Mesothelial cell of epicardium (in vitro differentiated cells): Measurements from ENCODE around the gene GTF2B. TPM values are rescaled to one million over a fixed set of nuclear protein-coding genes. Genes with fewer than 3 reads are reported as not detected.
"Not testable (repeated sequence)": the region's sequence is repeated elsewhere in the genome, so short reads cannot be mapped to it uniquely, and the experiment has no call there.

Source experiments
- DNase-seq, 2 experiments: peaks; one replicate each; pipeline ENCODE4 v3.0.0; 2021; ENCODE audit warnings: low spot score in 2 of 2; ENCODE audit not compliant: unreplicated experiment in 2 of 2
- H3K27ac Mint-ChIP-seq: 2 replicates; pipeline ENCODE4 v1.8.0; 2021; ENCODE audit warnings: mixed read lengths
- H3K27me3 Mint-ChIP-seq: 2 replicates; pipeline ENCODE4 v1.8.0; 2021; ENCODE audit warnings: low read depth, mixed read lengths
- H3K36me3 Mint-ChIP-seq: 2 replicates; pipeline ENCODE4 v1.8.0; 2021; ENCODE audit warnings: mixed read lengths
- H3K4me1 Mint-ChIP-seq: 2 replicates; pipeline ENCODE4 v1.8.0; 2021; ENCODE audit warnings: mixed read lengths
- H3K4me3 Mint-ChIP-seq: 2 replicates; pipeline ENCODE4 v1.8.0; 2021; ENCODE audit warnings: mild to moderate bottlenecking, moderate library complexity, mixed read lengths
- H3K9me3 Mint-ChIP-seq: 2 replicates; pipeline ENCODE4 v1.8.0; 2021; ENCODE audit warnings: mixed read lengths
- CTCF ChIP-seq: fragments of 200-600 bp; sonication (generic); IDR thresholded peaks from one replicate; pipeline ENCODE4 v1.5.0; 2021; ENCODE audit warnings: antibody characterized with exemption; ENCODE audit not compliant: unreplicated experiment
- total RNA-seq: library from RNA; stranded (reverse); gene quantifications from 3 replicates; pipeline ENCODE4 v1.2.1, GENCODE V29; 2021

The GTF2B gene
- total RNA-seq, 1 donor from 2014 or later = 21.7 TPM

- TF ChIP-seq CTCF = no peak
- peak overlapping the region; percentile 52 for H3K27ac Mint-ChIP-seq
- H3K4me3 Mint-ChIP-seq = no peak overlapping the region
- peaks cover 5% of the 10 kb centered on the region for H3K36me3 Mint-ChIP-seq
- H3K4me1 Mint-ChIP-seq = peaks cover 5% of the 10 kb centered on the region
- no peaks in the 10 kb centered on the region for H3K27me3 Mint-ChIP-seq
- no peaks in the 10 kb centered on the region for H3K9me3 Mint-ChIP-seq
- no peak for DNase-seq
Measured at GRCh38 chr1:88873737-88874349, 17.5 kb downstream of the GTF2B start.

- H3K27ac Mint-ChIP-seq, H3K4me3 Mint-ChIP-seq, H3K36me3 Mint-ChIP-seq, H3K9me3 Mint-ChIP-seq, H3K27me3 Mint-ChIP-seq, DNase-seq, H3K4me1 Mint-ChIP-seq: not testable (repeated sequence)
Measured at GRCh38 chr1:88869644-88870043, 21.7 kb downstream of the GTF2B start.

- Mint-ChIP-seq H3K27me3 (no peaks in the 10 kb centered on the region), H3K4me1 (no peaks in the 10 kb centered on the region), H3K36me3 (peaks cover 13% of the 10 kb centered on the region), H3K27ac (no peak overlapping the region), H3K4me3 (no peak overlapping the region), H3K9me3 (no peaks in the 10 kb centered on the region)
- no peak for TF ChIP-seq CTCF
- no peak for DNase-seq
Measured at GRCh38 chr1:88867743-88868521, 23.4 kb downstream of the GTF2B start.

- Mint-ChIP-seq H3K4me3 (no peak overlapping the region), H3K4me1 (no peaks in the 10 kb centered on the region), H3K27me3 (no peaks in the 10 kb centered on the region), H3K36me3 (peaks cover 17% of the 10 kb centered on the region), H3K27ac (no peak overlapping the region), H3K9me3 (no peaks in the 10 kb centered on the region)
- no peak for TF ChIP-seq CTCF
- DNase-seq = no peak
Measured at GRCh38 chr1:88851303-88852063, 39.9 kb downstream of the GTF2B start.

GRCh38 chr1:88847643-88848042 is 43.7 kb downstream of the GTF2B start:
- Mint-ChIP-seq H3K27ac (no peak overlapping the region), H3K27me3 (no peaks in the 10 kb centered on the region), H3K4me1 (no peaks in the 10 kb centered on the region), H3K9me3 (no peaks in the 10 kb centered on the region), H3K36me3 (peaks cover 11% of the 10 kb centered on the region), H3K4me3 (no peak overlapping the region)
- TF ChIP-seq CTCF = no peak
- DNase-seq = no peak

GRCh38 chr1:88825721-88826120 is 65.6 kb downstream of the GTF2B start:
- Mint-ChIP-seq H3K27me3 (no peaks in the 10 kb centered on the region), H3K9me3 (no peaks in the 10 kb centered on the region), H3K27ac (no peak overlapping the region), H3K4me3 (no peak overlapping the region), H3K4me1 (peaks cover 5% of the 10 kb centered on the region), H3K36me3 (peaks cover 11% of the 10 kb centered on the region)
- no peak for DNase-seq
- TF ChIP-seq CTCF = no peak

GRCh38 chr1:88819642-88820041 is 71.7 kb downstream of the GTF2B start:
- Mint-ChIP-seq H3K36me3 (peaks cover 32% of the 10 kb centered on the region), H3K9me3 (peaks cover 13% of the 10 kb centered on the region)

More at GRCh38 chr1:88819642-88820041, 71.7 kb downstream of the GTF2B start:
- not testable (repeated sequence) for H3K4me3 Mint-ChIP-seq, H3K27ac Mint-ChIP-seq, DNase-seq, H3K27me3 Mint-ChIP-seq, H3K4me1 Mint-ChIP-seq
